ENCODE results near the gene HOXC4. TPM values are rescaled to one million over a fixed set of nuclear protein-coding genes. Genes with fewer than 3 reads are reported as not detected.

HOXC4 gene
- 0.06 TPM for total RNA-seq (2013)
- polyA plus RNA-seq, result not detected
- polyA minus RNA-seq, result not detected in 2 replicates
- total RNA-seq, result 0 to 0.90 (median 0.05) reads per million in 11 experiments

GRCh38 chr12:54053751-54054741 is at the start of gene HOXC4:
Gene HOXC4, plus strand, starts transcription at chr12:54053835. Its CDS starts 88 bp downstream, at chr12:54053923.
- H3K9me3 Mint-ChIP-seq, result peaks cover 0 to 32% (median 11%) of the 10 kb centered on the region in 7 donors
- Histone ChIP-seq H3K9me3 (replicated peaks in 1 of 2; ENCODE audit: control insufficient read depth in 1 of 2, insufficient read depth in 1 of 2, low read length in 2 of 2) (peaks cover 3 to 34% of the 10 kb centered on the region in 2 donors), H3K4me3 (replicated peaks in 1 of 3; ENCODE audit: low read depth in 2 of 3, low read length in 3 of 3) (peak within 1 kb of the TSS; percentile 31 to 58 (median 32)), H3K27ac (ENCODE audit: low read depth in 1 of 2, low read length in 2 of 2) (no peak within 1 kb of the TSS), H4K20me1 (ENCODE audit: insufficient read depth, low read length) (no peaks in the 10 kb centered on the region), H3K4me2 (replicated peaks; ENCODE audit: extremely low read depth, low read length, poor library complexity, severe bottlenecking) (peak within 1 kb of the TSS; percentile 60), H3K79me2 (ENCODE audit: insufficient read depth, low read length) (no peaks in the 10 kb centered on the region), H3K9ac (ENCODE audit: insufficient read depth, low read length, poor library complexity, severe bottlenecking) (no peak within 1 kb of the TSS), H3K27me3 (ENCODE audit: control insufficient read depth in 2 of 2, insufficient read depth in 2 of 2, low read length in 2 of 2) (peaks cover 96 to 99% of the 10 kb centered on the region in 2 donors), H3K36me3 (replicated peaks in 1 of 2; ENCODE audit: control insufficient read depth in 1 of 2, insufficient read depth in 2 of 2, low read length in 2 of 2) (no peaks in the 10 kb centered on the region), H3K4me1 (ENCODE audit: control insufficient read depth in 1 of 2, insufficient read depth in 2 of 2, low read length in 2 of 2) (peaks cover 4 to 8% of the 10 kb centered on the region in 2 donors), H2AFZ (ENCODE audit: insufficient read depth, low read depth, low read length, poor library complexity, severe bottlenecking) (peak within 1 kb of the TSS; percentile 50)
- peaks cover 95 to 99% (median 99%) of the 10 kb centered on the region in 3 donors for H3K27me3 Mint-ChIP-seq (ENCODE audit: low read depth in 3 of 3)
- H3K36me3 Mint-ChIP-seq, result peaks cover 0 to 4% of the 10 kb centered on the region in 2 donors
- no peak for TF ChIP-seq CTCF (IDR thresholded peaks at IDR 0.05)
- no peak for DNase-seq
- intact Hi-C loops (cut with micrococcal nuclease), result no loop called here
- H3K27ac Mint-ChIP-seq, result peak within 1 kb of the TSS in 1 of 7 donors; percentile 13
- peaks cover 22% of the 10 kb centered on the region for H3K4me1 Mint-ChIP-seq
- peak within 1 kb of the TSS; percentile 61 to 87 for H3K4me3 Mint-ChIP-seq
- 4% methylated on average over 31 of the region's 52 CpGs for WGBS (ENCODE audit: insufficient coverage)

GRCh38 chr12:54004063-54004840 is 49.4 kb upstream of the HOXC4 start:
- intact Hi-C loops (cut with micrococcal nuclease), result no loop called here
- peaks cover 25% of the 10 kb centered on the region for H3K4me1 Mint-ChIP-seq
- H3K36me3 ChIP-seq (replicated peaks in 1 of 2; ENCODE audit: control insufficient read depth in 1 of 2, insufficient read depth in 2 of 2, low read length in 2 of 2), result no peaks in the 10 kb centered on the region
- H2AFZ ChIP-seq (ENCODE audit: insufficient read depth, low read depth, low read length, poor library complexity, severe bottlenecking), result no peak overlapping the region
- TF ChIP-seq CTCF (IDR thresholded peaks at IDR 0.05), result no peak
- peaks cover 96 to 99% (median 98%) of the 10 kb centered on the region in 3 donors for H3K27me3 Mint-ChIP-seq (ENCODE audit: low read depth in 3 of 3)
- peaks cover 5 to 64% of the 10 kb centered on the region in 2 donors for H3K9me3 ChIP-seq (replicated peaks in 1 of 2; ENCODE audit: control insufficient read depth in 1 of 2, insufficient read depth in 1 of 2, low read length in 2 of 2)
- peaks cover 2 to 12% of the 10 kb centered on the region in 2 donors for H3K36me3 Mint-ChIP-seq
- 13% methylated on average over 6 of the region's 20 CpGs for WGBS (ENCODE audit: insufficient coverage)
- H3K27ac Mint-ChIP-seq, result no peak overlapping the region
- H3K79me2 ChIP-seq (ENCODE audit: insufficient read depth, low read length), result no peaks in the 10 kb centered on the region
- H3K9ac ChIP-seq (ENCODE audit: insufficient read depth, low read length, poor library complexity, severe bottlenecking), result no peak overlapping the region
- peaks cover 0 to 33% (median 18%) of the 10 kb centered on the region in 7 donors for H3K9me3 Mint-ChIP-seq
- no peaks in the 10 kb centered on the region for H4K20me1 ChIP-seq (ENCODE audit: insufficient read depth, low read length)
- H3K27ac ChIP-seq (ENCODE audit: low read depth in 1 of 2, low read length in 2 of 2), result no peak overlapping the region
- no peak overlapping the region for H3K4me3 ChIP-seq (replicated peaks in 1 of 3; ENCODE audit: low read depth in 2 of 3, low read length in 3 of 3)
- H3K4me2 ChIP-seq (replicated peaks; ENCODE audit: extremely low read depth, low read length, poor library complexity, severe bottlenecking), result no peak overlapping the region
- peaks cover 84 to 97% of the 10 kb centered on the region in 2 donors for H3K27me3 ChIP-seq (ENCODE audit: control insufficient read depth in 2 of 2, insufficient read depth in 2 of 2, low read length in 2 of 2)
- H3K4me1 ChIP-seq (ENCODE audit: control insufficient read depth in 1 of 2, insufficient read depth in 2 of 2, low read length in 2 of 2), result peaks cover 18 to 28% of the 10 kb centered on the region in 2 donors
- DNase-seq, result no peak
- H3K4me3 Mint-ChIP-seq, result peak overlapping the region in 1 of 2 donors; percentile 77

All from CD14-positive monocyte (primary cell).